Calu3 (cell line): Measurements from ENCODE around the gene CD28. TPM values are rescaled to one million over a fixed set of nuclear protein-coding genes. Genes with fewer than 3 reads are reported as not detected.
"Not testable (repeated sequence)": the region's sequence is repeated elsewhere in the genome, so short reads cannot be mapped to it uniquely, and the experiment has no call there.

Experiments used
- BruUV-seq: library from RNA; stranded (reverse); fragments of 400-500 nt; replicated peaks from 2 replicates; lab custom pipeline; 2021; lab: Mats Ljungman, UMichigan
- CTCF ChIA-PET: fragments of 300-600 bp; sonication (Branson Sonifier 250); formaldehyde crosslinking; loops from one replicate; lab custom pipeline; 2022; ENCODE audit warnings: antibody characterized with exemption; lab: Charles Lee
- DNase-seq: peaks from one replicate; pipeline ENCODE4 v3.0.0; 2022
- H3K27ac Mint-ChIP-seq: one replicate; pipeline ENCODE4 v1.8.0; 2022; ENCODE audit warnings: mixed read lengths; ENCODE audit not compliant: unreplicated experiment
- H3K27me3 Mint-ChIP-seq: one replicate; pipeline ENCODE4 v1.8.0; 2022; ENCODE audit warnings: mixed read lengths; ENCODE audit not compliant: unreplicated experiment
- H3K36me3 Mint-ChIP-seq: one replicate; pipeline ENCODE4 v1.8.0; 2022; ENCODE audit warnings: mild to moderate bottlenecking, moderate library complexity, mixed read lengths; ENCODE audit not compliant: insufficient read depth, unreplicated experiment
- H3K4me1 Mint-ChIP-seq: one replicate; pipeline ENCODE4 v1.8.0; 2022; ENCODE audit warnings: mild to moderate bottlenecking, low read depth, mixed read lengths; ENCODE audit not compliant: unreplicated experiment
- H3K4me3 Mint-ChIP-seq: one replicate; pipeline ENCODE4 v1.8.0; 2022; ENCODE audit warnings: mild to moderate bottlenecking, low read depth, moderate library complexity, mixed read lengths; ENCODE audit not compliant: unreplicated experiment
- H3K9me3 Mint-ChIP-seq: one replicate; pipeline ENCODE4 v1.8.0; 2022; ENCODE audit warnings: low read depth, mixed read lengths; ENCODE audit not compliant: unreplicated experiment
- intact Hi-C: fragments of 100-400 bp; cut with micrococcal nuclease; formaldehyde crosslinking; loops from one replicate; pipeline ENCODE4 v1.10.0; 2022; ENCODE audit not compliant: unreplicated experiment
- total RNA-seq: library from RNA; stranded (reverse); gene quantifications from 2 replicates; pipeline ENCODE4 v1.2.3, GENCODE V29; 2022
- TF ChIP-seq, protein P1 (sequence below): fragments of 200-600 bp; IDR thresholded peaks from one replicate; pipeline ENCODE4 v1.8.0; 2022; ENCODE audit warnings: antibody characterized with exemption; ENCODE audit not compliant: unreplicated experiment

CD28 gene
- total RNA-seq, 1 experiment from 2014 or later = not detected

DNA sequence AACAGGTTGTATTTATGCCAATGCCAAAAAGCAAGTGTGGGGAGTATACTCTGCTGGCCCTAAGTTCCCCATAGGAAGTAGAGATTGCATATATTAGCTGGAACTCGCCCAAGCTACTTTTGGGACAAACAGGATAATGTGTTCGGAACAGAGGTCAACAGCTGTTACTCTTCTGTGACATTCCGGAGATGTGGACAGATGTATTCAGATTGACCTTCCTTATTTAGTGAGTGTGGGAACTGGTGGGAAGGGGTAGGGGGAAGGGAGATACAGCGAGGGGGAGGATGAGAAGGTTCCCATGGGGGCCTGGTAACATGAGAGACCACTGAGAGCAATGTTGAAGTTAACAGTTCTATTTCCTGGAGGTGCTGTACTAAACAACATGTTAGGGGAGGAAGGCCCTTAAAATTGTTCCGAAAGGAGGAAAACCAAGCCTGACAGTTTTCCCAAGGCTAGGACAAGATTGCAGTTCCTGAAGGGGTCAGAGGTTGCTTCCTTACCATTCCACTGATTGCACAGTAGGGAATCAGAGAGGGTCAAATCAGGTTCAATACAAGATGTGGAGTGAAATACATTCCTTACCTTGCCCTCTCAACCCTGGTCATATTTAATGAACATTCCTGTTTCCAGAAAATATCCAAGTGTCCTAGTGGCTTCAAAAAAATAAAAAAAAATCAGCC is 14.3 kb upstream of the CD28 start:
- TF ChIP-seq, protein P1, sequence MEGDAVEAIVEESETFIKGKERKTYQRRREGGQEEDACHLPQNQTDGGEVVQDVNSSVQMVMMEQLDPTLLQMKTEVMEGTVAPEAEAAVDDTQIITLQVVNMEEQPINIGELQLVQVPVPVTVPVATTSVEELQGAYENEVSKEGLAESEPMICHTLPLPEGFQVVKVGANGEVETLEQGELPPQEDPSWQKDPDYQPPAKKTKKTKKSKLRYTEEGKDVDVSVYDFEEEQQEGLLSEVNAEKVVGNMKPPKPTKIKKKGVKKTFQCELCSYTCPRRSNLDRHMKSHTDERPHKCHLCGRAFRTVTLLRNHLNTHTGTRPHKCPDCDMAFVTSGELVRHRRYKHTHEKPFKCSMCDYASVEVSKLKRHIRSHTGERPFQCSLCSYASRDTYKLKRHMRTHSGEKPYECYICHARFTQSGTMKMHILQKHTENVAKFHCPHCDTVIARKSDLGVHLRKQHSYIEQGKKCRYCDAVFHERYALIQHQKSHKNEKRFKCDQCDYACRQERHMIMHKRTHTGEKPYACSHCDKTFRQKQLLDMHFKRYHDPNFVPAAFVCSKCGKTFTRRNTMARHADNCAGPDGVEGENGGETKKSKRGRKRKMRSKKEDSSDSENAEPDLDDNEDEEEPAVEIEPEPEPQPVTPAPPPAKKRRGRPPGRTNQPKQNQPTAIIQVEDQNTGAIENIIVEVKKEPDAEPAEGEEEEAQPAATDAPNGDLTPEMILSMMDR = no peak
- CTCF ChIA-PET = interaction anchor here (0.7 kb wide), 2 partner anchors 134 to 207 kb away, joined by 3 to 6 read pairs; no protein-coding TSS in a partner anchor
- Mint-ChIP-seq H3K27me3 (no peaks in the 10 kb centered on the region), H3K27ac (no peak overlapping the region), H3K4me1 (peaks cover 26% of the 10 kb centered on the region), H3K4me3 (no peak overlapping the region), H3K9me3 (no peaks in the 10 kb centered on the region), H3K36me3 (no peaks in the 10 kb centered on the region)
- BruUV-seq = no TSS peak
- intact Hi-C loops = no loop called here
- DNase-seq = no peak

DNA sequence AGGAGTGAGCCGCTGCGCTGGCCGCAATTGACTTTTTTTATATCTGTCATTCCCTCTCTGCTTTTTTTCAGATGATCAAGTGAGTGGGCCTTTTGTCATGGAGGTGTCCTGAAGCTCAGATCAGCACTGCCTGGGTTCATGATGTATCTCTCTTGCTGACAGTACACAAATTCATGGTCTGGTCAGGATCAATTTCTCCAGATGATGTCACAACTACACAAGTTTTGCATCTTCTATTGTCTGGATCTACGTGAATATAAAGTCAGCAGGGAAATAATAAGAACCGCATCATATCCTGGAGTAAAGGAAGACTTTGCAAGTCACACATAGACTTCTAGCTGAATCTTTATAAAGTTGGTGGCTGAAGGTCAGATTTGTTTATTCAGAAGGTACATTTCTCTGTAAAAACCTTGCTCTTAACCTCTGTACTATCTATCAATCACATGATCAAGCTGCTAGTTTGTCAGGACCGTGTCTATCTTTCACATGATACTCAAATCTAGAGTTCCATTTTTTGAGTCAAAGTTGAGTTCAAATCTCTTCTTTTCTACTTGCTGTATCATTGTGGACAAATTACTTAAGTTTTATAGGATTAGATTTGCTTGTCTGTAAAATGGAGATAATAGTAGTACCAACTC is 13.1 kb upstream of the CD28 start:
- CTCF ChIA-PET = interaction anchor here (0.6 to 0.7 kb wide), 2 partner anchors 16 to 111 kb away, joined by 3 read pairs; no protein-coding TSS in a partner anchor
- H3K4me1 Mint-ChIP-seq = peaks cover 19% of the 10 kb centered on the region

DNA sequence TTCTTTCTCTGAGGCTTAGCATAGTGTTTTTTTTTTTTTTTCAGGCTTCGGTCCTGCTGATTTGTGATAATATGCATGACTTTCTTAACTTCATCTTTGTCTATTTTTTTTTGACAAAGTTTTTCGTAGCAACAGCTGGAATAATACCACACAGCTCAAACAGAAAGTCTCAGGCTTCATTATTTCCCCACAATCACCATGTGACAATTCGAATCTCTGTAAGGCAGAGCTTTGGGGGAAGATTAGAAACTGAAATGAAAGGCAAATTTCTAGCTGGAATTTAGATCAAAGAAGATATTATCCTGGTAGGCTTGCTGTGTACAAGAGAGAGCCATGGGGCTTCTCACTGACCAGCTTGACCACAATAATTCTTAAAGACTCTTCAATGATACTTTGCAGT is 12.2 kb upstream of the CD28 start:
- intact Hi-C loops = no loop called here
- Mint-ChIP-seq H3K4me3 (no peak overlapping the region), H3K36me3 (no peaks in the 10 kb centered on the region), H3K4me1 (peaks cover 19% of the 10 kb centered on the region), H3K27me3 (no peaks in the 10 kb centered on the region), H3K9me3 (no peaks in the 10 kb centered on the region), H3K27ac (no peak overlapping the region)
- DNase-seq = no peak
- no TSS peak for BruUV-seq
- CTCF ChIA-PET = interaction anchor here (0.6 to 0.7 kb wide), 2 partner anchors 15 to 112 kb away, joined by 3 read pairs; no protein-coding TSS in a partner anchor
- TF ChIP-seq, protein P1 = no peak

More for the DNA sequence above, 13.1 kb upstream of the CD28 start:
- no peaks in the 10 kb centered on the region for H3K9me3 Mint-ChIP-seq
- H3K4me3 Mint-ChIP-seq = no peak overlapping the region
- no peak overlapping the region for H3K27ac Mint-ChIP-seq
- intact Hi-C loops = no loop called here
- H3K36me3 Mint-ChIP-seq = no peaks in the 10 kb centered on the region
- BruUV-seq = no TSS peak
- no peak for DNase-seq
- no peaks in the 10 kb centered on the region for H3K27me3 Mint-ChIP-seq
- TF ChIP-seq, protein P1 = no peak

DNA sequence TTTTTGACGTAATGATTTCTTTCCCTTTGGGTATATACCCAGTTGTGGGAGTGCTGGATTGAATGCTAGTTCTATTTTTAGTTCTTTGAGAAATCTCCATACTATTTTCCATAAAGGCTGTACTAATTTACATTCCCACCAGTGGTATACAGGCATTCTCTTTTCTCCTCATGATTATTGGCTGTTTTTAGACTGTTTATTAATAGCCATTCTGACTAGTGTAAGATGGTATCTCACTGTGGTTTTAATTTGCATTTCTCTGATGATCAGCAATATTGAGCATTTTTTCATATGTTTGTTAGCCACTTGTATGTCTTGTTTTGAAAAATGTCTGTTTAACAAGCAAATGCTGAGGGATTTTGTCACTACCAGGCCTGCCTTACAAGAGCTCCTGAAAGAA is 9.2 kb upstream of the CD28 start:
- DNase-seq = no peak
- BruUV-seq = no TSS peak
- Mint-ChIP-seq H3K4me1 (no peaks in the 10 kb centered on the region), H3K27me3 (no peaks in the 10 kb centered on the region), H3K36me3 (no peaks in the 10 kb centered on the region), H3K27ac (no peak overlapping the region), H3K9me3 (no peaks in the 10 kb centered on the region), H3K4me3 (no peak overlapping the region)
- CTCF ChIA-PET = no interaction called here
- TF ChIP-seq, protein P1 = no peak
- intact Hi-C loops = no loop called here

DNA sequence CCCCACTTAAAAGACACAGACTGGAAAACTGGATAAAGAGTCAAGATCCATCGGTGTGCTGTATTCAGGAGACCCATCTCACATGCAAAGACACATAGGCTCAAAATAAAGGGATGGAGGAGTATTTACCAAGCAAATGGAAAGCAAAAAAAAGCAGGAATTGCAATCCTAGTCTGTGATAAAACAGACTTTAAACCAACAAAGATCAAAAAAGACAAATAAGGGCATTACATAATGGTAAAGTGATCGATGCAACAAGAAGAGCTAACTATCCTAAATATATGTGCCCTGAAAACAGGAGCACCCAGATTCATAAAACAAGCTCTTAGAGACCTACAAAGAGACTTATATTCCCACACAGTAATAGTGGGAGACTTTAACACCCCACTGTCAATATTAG is 8.7 kb upstream of the CD28 start:
- H3K27me3 Mint-ChIP-seq, H3K27ac Mint-ChIP-seq, intact Hi-C loops, DNase-seq, H3K9me3 Mint-ChIP-seq, H3K4me1 Mint-ChIP-seq, CTCF ChIA-PET, BruUV-seq, H3K36me3 Mint-ChIP-seq, H3K4me3 Mint-ChIP-seq: not testable (repeated sequence)

DNA sequence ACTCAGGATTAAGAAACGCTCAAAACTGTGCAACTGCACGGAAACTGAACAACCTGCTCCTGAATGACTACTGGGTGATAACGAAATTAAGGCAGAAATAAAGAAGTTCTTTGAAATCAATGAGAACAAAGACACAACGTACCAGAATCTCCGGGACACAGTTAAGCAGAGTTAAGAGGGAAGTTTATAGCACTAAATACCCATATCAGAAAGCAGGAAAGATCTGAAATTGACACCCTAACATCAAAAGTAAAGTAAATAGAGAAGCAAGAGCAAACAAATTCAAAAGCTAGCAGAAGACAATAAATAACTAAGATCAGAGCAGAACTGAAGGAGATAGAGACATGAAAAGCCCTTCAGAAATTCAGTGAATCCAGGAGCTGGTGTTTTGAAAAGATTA is 8.0 kb upstream of the CD28 start:
- H3K27me3 Mint-ChIP-seq, CTCF ChIA-PET, DNase-seq, H3K4me1 Mint-ChIP-seq, H3K27ac Mint-ChIP-seq, H3K36me3 Mint-ChIP-seq, intact Hi-C loops, H3K4me3 Mint-ChIP-seq, BruUV-seq, H3K9me3 Mint-ChIP-seq: not testable (repeated sequence)
